Posterior cingulate gyrus (tissue), 11 donors: ENCODE results near the gene OR2AG2.
A peak's percentile ranks its signal among the peaks of the same experiment; 100 is the strongest.
"Not testable (repeated sequence)": the region's sequence is repeated elsewhere in the genome, so short reads cannot be mapped to it uniquely, and the experiment has no call there.

Experiments used
- DNase-seq, 10 donors: peaks; one replicate each; pipeline versions ENCODE4 v3.0.0 to v3.0.0-alpha.2; 2020 to 2021; ENCODE audit warnings: mixed read lengths in 3 of 10
- intact Hi-C: fragments of 100-400 bp; cut with DNase I; formaldehyde crosslinking; loops from one replicate; pipeline ENCODE4 v1.15.1; 2023

The OR2AG2 gene

GRCh38 chr11:6771926-6772893 is at the start of gene OR2AG2:
TSS of gene OR2AG2 (minus strand) at chr11:6771976. CDS start at chr11:6768957, 3,019 bp downstream.
- intact Hi-C loops: no loop called here

GRCh38 chr11:6818967-6819366 is 47.2 kb upstream of the OR2AG2 start:
- intact Hi-C loops: no loop called here
- no peak for DNase-seq

More at GRCh38 chr11:6771926-6772893, at the start of gene OR2AG2:
- no peak for DNase-seq

GRCh38 chr11:6817694-6818093 is 45.9 kb upstream of the OR2AG2 start:
- peak in 1 of 10 donors; percentile 6 for DNase-seq
- intact Hi-C loops: no loop called here

GRCh38 chr11:6813656-6814055 is 41.9 kb upstream of the OR2AG2 start:
- DNase-seq: no peak
- intact Hi-C loops: no loop called here

- no peak for DNase-seq
- intact Hi-C loops: no loop called here
Measured at GRCh38 chr11:6812390-6813005, 40.7 kb upstream of the OR2AG2 start.

GRCh38 chr11:6801075-6801474 is 29.3 kb upstream of the OR2AG2 start:
- intact Hi-C loops, DNase-seq: not testable (repeated sequence)

- no peak for DNase-seq
- intact Hi-C loops: no loop called here
Measured at GRCh38 chr11:6799402-6799801, 27.6 kb upstream of the OR2AG2 start, which contains the start of gene OR6A2. TSS of gene OR6A2 (minus strand) at chr11:6799689. CDS start at chr11:6795708, 3,981 bp downstream.

- no peak for DNase-seq
- intact Hi-C loops: no loop called here
Measured at GRCh38 chr11:6794639-6795038, 22.9 kb upstream of the OR2AG2 start.

- intact Hi-C loops: no loop called here
- DNase-seq: no peak
Measured at GRCh38 chr11:6790546-6790945, 18.8 kb upstream of the OR2AG2 start.

GRCh38 chr11:6782720-6783119 is 10.9 kb upstream of the OR2AG2 start, which contains the start of gene OR2AG1:
TSS of gene OR2AG1 (plus strand) at chr11:6783020. CDS start at chr11:6785038, 2,018 bp downstream.
- DNase-seq: no peak
- intact Hi-C loops: no loop called here

GRCh38 chr11:6780829-6781228 is 9.1 kb upstream of the OR2AG2 start:
- no peak for DNase-seq
- intact Hi-C loops: no loop called here

- intact Hi-C loops: no loop called here
- DNase-seq: no peak
Measured at GRCh38 chr11:6778518-6778917, 6.7 kb upstream of the OR2AG2 start.

- peak in 8 of 10 donors; percentile 17 to 87 (median 60) for DNase-seq
- intact Hi-C loops: loop anchor here (1.0 to 5.0 kb wide), 3 partner anchors 54 to 375 kb away; partner anchors contain the start of genes ARFIP2 and TIMM10B
Measured at GRCh38 chr11:6757373-6757967, 14.3 kb downstream of the OR2AG2 start.

GRCh38 chr11:6755953-6756347 is 15.8 kb downstream of the OR2AG2 start:
- intact Hi-C loops: loop anchor here (2.0 to 5.0 kb wide), 3 partner anchors 43 to 374 kb away; partner anchors contain the start of genes ARFIP2 and TIMM10B
- DNase-seq: no peak

GRCh38 chr11:6755303-6755952 is 16.3 kb downstream of the OR2AG2 start:
- intact Hi-C loops: loop anchor here (2.0 to 5.0 kb wide), 3 partner anchors 43 to 373 kb away; partner anchors contain the start of genes ARFIP2 and TIMM10B
- DNase-seq: peak in 3 of 10 donors; percentile 8 to 38 (median 19)

GRCh38 chr11:6747097-6747668 is 24.6 kb downstream of the OR2AG2 start:
- intact Hi-C loops: no loop called here
- no peak for DNase-seq

- DNase-seq: no peak
- intact Hi-C loops: no loop called here
Measured at GRCh38 chr11:6746626-6747025, 25.1 kb downstream of the OR2AG2 start.

- intact Hi-C loops: no loop called here
- no peak for DNase-seq
Measured at GRCh38 chr11:6746086-6746618, 25.6 kb downstream of the OR2AG2 start.

GRCh38 chr11:6745465-6746015 is 26.2 kb downstream of the OR2AG2 start:
- DNase-seq: no peak
- intact Hi-C loops: no loop called here
